ENCODE results near the gene TP63. TPM values are rescaled to one million over a fixed set of nuclear protein-coding genes. Genes with fewer than 3 reads are reported as not detected.

Gene TP63
- polyA plus RNA-seq, 1 experiment: not detected

DNA sequence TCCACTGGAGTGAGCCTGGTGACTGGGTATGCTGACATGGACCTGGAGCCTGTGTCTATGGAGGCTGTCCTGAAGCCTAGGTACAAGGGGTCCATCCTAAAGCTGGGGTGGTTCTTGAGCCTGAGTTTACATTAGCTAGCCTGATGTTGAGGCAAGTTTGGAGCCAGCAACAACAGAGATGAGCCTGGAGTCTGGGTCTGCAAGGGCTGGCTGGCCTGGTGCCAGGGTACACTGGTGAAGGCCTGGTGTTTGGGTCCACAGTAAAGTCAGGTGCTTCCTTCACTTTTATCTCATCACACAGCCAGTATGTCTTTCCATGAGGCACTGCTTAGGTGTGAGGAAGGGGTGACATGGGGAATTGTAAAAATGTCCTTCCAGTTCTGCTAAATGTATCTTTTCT, 49.5 kb downstream of the TP63 start:
- TF ChIP-seq, protein P1, sequence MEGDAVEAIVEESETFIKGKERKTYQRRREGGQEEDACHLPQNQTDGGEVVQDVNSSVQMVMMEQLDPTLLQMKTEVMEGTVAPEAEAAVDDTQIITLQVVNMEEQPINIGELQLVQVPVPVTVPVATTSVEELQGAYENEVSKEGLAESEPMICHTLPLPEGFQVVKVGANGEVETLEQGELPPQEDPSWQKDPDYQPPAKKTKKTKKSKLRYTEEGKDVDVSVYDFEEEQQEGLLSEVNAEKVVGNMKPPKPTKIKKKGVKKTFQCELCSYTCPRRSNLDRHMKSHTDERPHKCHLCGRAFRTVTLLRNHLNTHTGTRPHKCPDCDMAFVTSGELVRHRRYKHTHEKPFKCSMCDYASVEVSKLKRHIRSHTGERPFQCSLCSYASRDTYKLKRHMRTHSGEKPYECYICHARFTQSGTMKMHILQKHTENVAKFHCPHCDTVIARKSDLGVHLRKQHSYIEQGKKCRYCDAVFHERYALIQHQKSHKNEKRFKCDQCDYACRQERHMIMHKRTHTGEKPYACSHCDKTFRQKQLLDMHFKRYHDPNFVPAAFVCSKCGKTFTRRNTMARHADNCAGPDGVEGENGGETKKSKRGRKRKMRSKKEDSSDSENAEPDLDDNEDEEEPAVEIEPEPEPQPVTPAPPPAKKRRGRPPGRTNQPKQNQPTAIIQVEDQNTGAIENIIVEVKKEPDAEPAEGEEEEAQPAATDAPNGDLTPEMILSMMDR (IDR thresholded peaks at IDR 0.05; ENCODE audit: low read depth, low read length): no peak
- Histone ChIP-seq H3K27me3 (ENCODE audit: control insufficient read depth, insufficient read depth, low read length) (no peaks in the 10 kb centered on the region), H3K4me3 (ENCODE audit: low read depth, low read length) (no peak overlapping the region), H3K27ac (ENCODE audit: low read depth, low read length) (no peak overlapping the region), H3K9me3 (ENCODE audit: control insufficient read depth, insufficient read depth, low read length) (no peaks in the 10 kb centered on the region)
- POLR2A ChIA-PET: no interaction called here
- no peak for DNase-seq (ENCODE audit: low read depth, low spot score)
- CTCF ChIA-PET: no interaction called here

GRCh38 chr3:189683546-189684255, 52.5 kb downstream of the TP63 start:
- Histone ChIP-seq H3K27ac (ENCODE audit: low read depth, low read length) (no peak overlapping the region), H3K9me3 (ENCODE audit: control insufficient read depth, insufficient read depth, low read length) (no peaks in the 10 kb centered on the region), H3K27me3 (ENCODE audit: control insufficient read depth, insufficient read depth, low read length) (no peaks in the 10 kb centered on the region), H3K4me3 (ENCODE audit: low read depth, low read length) (no peak overlapping the region)
- TF ChIP-seq, protein P1 (IDR thresholded peaks at IDR 0.05; ENCODE audit: low read depth, low read length): no peak
- ChIA-PET CTCF (interaction anchor here (0.5 kb wide), 1 partner anchor 233 kb away, joined by 3 read pairs; no protein-coding TSS in a partner anchor), POLR2A (no interaction called here)
- no peak for DNase-seq (ENCODE audit: low read depth, low spot score)

DNA sequence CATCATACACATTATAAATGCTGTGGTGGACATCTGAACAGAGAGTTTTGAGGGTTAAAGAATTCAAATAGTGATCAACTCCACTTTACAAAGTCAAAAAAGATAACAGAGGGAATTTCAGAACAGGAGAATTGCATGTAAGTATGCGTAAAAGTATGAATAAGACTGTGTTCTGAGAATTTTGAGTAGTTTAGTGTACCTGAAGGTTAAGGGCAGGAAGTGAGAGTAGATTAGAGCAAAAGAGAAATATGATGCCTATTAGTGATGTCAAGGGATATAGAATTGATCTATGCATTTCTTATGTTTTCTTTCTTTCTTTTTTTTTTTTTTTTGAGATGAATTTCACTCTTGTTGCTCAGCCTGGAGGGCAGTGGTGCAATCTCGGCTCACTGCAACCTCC, 53.1 kb downstream of the TP63 start:
- no peak for DNase-seq (ENCODE audit: low read depth, low spot score)
- no peaks in the 10 kb centered on the region for H3K27me3 ChIP-seq (ENCODE audit: control insufficient read depth, insufficient read depth, low read length)
- ChIA-PET CTCF (interaction anchor here (0.5 kb wide), 1 partner anchor 232 kb away, joined by 3 read pairs; no protein-coding TSS in a partner anchor), POLR2A (no interaction called here)
- TF ChIP-seq, protein P1 (IDR thresholded peaks at IDR 0.05; ENCODE audit: low read depth, low read length): no peak
- H3K9me3 ChIP-seq (ENCODE audit: control insufficient read depth, insufficient read depth, low read length): no peaks in the 10 kb centered on the region
- no peak overlapping the region for H3K4me3 ChIP-seq (ENCODE audit: low read depth, low read length)
- no peak overlapping the region for H3K27ac ChIP-seq (ENCODE audit: low read depth, low read length)

DNA sequence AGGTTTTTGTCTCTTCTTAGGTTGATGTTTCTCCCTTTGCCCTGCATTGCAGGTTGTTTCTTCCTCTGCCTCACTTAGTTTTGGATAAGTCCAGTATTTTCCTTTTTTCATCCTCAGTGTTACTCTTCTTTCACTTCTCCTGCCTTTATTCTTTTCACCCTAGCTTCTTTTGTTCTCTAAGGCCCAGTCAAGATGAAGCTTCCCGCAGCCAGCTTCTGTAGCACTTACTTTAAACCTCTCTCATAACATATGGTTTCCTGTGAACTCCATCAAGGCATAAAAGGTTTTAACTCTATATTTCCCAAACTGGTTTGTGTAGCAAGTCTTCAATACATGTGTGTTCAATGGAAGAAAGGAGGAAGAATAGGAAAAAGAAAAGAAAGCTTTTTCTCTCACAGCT, 54.1 kb downstream of the TP63 start:
- peak overlapping the region; percentile 66 for H3K27ac ChIP-seq (ENCODE audit: low read depth, low read length)
- ChIA-PET CTCF (interaction anchor here (1.1 kb wide), 1 partner anchor 33 kb away, joined by 3 read pairs; no protein-coding TSS in a partner anchor), POLR2A (interaction anchor here (1.3 kb wide), 1 partner anchor 25 kb away, joined by 3 read pairs; no protein-coding TSS in a partner anchor)
- no peaks in the 10 kb centered on the region for H3K9me3 ChIP-seq (ENCODE audit: control insufficient read depth, insufficient read depth, low read length)
- no peaks in the 10 kb centered on the region for H3K27me3 ChIP-seq (ENCODE audit: control insufficient read depth, insufficient read depth, low read length)
- TF ChIP-seq, protein P1 (IDR thresholded peaks at IDR 0.05; ENCODE audit: low read depth, low read length): no peak
- H3K4me3 ChIP-seq (ENCODE audit: low read depth, low read length): no peak overlapping the region
- no peak for DNase-seq (ENCODE audit: low read depth, low spot score)

DNA sequence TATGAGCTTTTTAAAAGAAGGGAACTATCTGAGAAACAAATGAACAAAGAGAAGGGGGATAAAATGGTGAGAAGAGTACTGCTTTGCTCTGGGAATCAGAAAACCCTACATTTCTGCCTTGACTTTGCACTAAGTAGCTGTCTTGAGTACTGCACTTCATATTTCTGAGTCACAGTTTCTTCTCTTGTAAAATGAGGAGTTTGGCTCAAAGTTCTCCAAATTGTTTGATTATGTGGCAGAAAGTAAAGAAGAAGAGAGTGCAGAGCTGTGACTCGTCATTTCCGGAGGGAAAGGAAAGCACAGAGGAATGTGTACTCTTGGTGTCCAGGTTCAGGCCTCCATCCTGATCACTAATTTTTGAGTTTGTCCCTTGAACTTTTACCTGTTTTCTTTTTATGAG, 54.7 kb downstream of the TP63 start:
- DNase-seq (ENCODE audit: low read depth, low spot score): peak; percentile 63
- H3K27ac ChIP-seq (ENCODE audit: low read depth, low read length): peak overlapping the region; percentile 92
- no peak overlapping the region for H3K4me3 ChIP-seq (ENCODE audit: low read depth, low read length)
- CTCF ChIA-PET: interaction anchor here (1.0 to 1.1 kb wide), 2 partner anchors 14 to 34 kb away, joined by 3 to 4 read pairs; no protein-coding TSS in a partner anchor
- TF ChIP-seq, protein P1 (IDR thresholded peaks at IDR 0.05; ENCODE audit: low read depth, low read length): no peak
- no peaks in the 10 kb centered on the region for H3K27me3 ChIP-seq (ENCODE audit: control insufficient read depth, insufficient read depth, low read length)
- POLR2A ChIA-PET: interaction anchor here (1.3 kb wide), 1 partner anchor 24 kb away, joined by 3 read pairs; no protein-coding TSS in a partner anchor
- no peaks in the 10 kb centered on the region for H3K9me3 ChIP-seq (ENCODE audit: control insufficient read depth, insufficient read depth, low read length)

Data from AG04450 (cell line).